ENCODE results near the gene PTTG1IP2. TPM values are rescaled to one million over a fixed set of nuclear protein-coding genes. Genes with fewer than 3 reads are reported as not detected.

PTTG1IP2 gene
- polyA plus RNA-seq, 1 donor from 2014 or later = not detected

- no peaks in the 10 kb centered on the region for H3K27me3 Mint-ChIP-seq
- H3K4me1 Mint-ChIP-seq = peaks cover 0 to 1% (median 0%) of the 10 kb centered on the region in 3 donors
- peaks cover 0 to 3% (median 0%) of the 10 kb centered on the region in 3 donors for H3K9me3 Mint-ChIP-seq
- no peak overlapping the region for H3K27ac Mint-ChIP-seq
- no peak overlapping the region for H3K4me3 Mint-ChIP-seq
- H3K36me3 Mint-ChIP-seq = peaks cover 1% of the 10 kb centered on the region
These were observed 33.9 kb downstream of the PTTG1IP2 start for GRCh38 chr7:90503367-90503766.

GRCh38 chr7:90507692-90508091 is 38.3 kb downstream of the PTTG1IP2 start:
- Mint-ChIP-seq H3K36me3 (peaks cover 1% of the 10 kb centered on the region), H3K9me3 (no peaks in the 10 kb centered on the region), H3K27ac (no peak overlapping the region), H3K4me1 (no peaks in the 10 kb centered on the region), H3K27me3 (peaks cover 1% of the 10 kb centered on the region), H3K4me3 (no peak overlapping the region)

GRCh38 chr7:90511776-90512175 is 42.3 kb downstream of the PTTG1IP2 start:
- Mint-ChIP-seq H3K27ac (no peak overlapping the region), H3K27me3 (peaks cover 1% of the 10 kb centered on the region), H3K4me3 (no peak overlapping the region), H3K36me3 (no peaks in the 10 kb centered on the region), H3K4me1 (no peaks in the 10 kb centered on the region), H3K9me3 (no peaks in the 10 kb centered on the region)

- Mint-ChIP-seq H3K9me3 (no peaks in the 10 kb centered on the region), H3K4me1 (no peaks in the 10 kb centered on the region)
These were observed 43.4 kb downstream of the PTTG1IP2 start for GRCh38 chr7:90512821-90513254.

GRCh38 chr7:90516257-90516656 is 46.8 kb downstream of the PTTG1IP2 start:
- Mint-ChIP-seq H3K4me1 (no peaks in the 10 kb centered on the region), H3K36me3 (no peaks in the 10 kb centered on the region), H3K4me3 (no peak overlapping the region), H3K27me3 (peaks cover 2% of the 10 kb centered on the region), H3K9me3 (no peaks in the 10 kb centered on the region), H3K27ac (no peak overlapping the region)

More at GRCh38 chr7:90512821-90513254, 43.4 kb downstream of the PTTG1IP2 start:
- H3K27me3 Mint-ChIP-seq = peaks cover 1% of the 10 kb centered on the region
- H3K27ac Mint-ChIP-seq = no peak overlapping the region
- no peaks in the 10 kb centered on the region for H3K36me3 Mint-ChIP-seq
- H3K4me3 Mint-ChIP-seq = no peak overlapping the region

GRCh38 chr7:90518630-90519029 is 49.2 kb downstream of the PTTG1IP2 start:
- Mint-ChIP-seq H3K9me3 (no peaks in the 10 kb centered on the region), H3K27me3 (peaks cover 2% of the 10 kb centered on the region), H3K27ac (no peak overlapping the region), H3K4me3 (no peak overlapping the region), H3K36me3 (no peaks in the 10 kb centered on the region), H3K4me1 (no peaks in the 10 kb centered on the region)

GRCh38 chr7:90520484-90520883 is 51.0 kb downstream of the PTTG1IP2 start:
- no peaks in the 10 kb centered on the region for H3K36me3 Mint-ChIP-seq
- peaks cover 0 to 5% (median 0%) of the 10 kb centered on the region in 3 donors for H3K9me3 Mint-ChIP-seq
- no peak overlapping the region for H3K27ac Mint-ChIP-seq

GRCh38 chr7:90530263-90530662 is 60.8 kb downstream of the PTTG1IP2 start:
- Mint-ChIP-seq H3K27me3 (peaks cover 7% of the 10 kb centered on the region), H3K36me3 (no peaks in the 10 kb centered on the region), H3K4me1 (no peaks in the 10 kb centered on the region), H3K27ac (no peak overlapping the region), H3K9me3 (peaks cover 0 to 3% (median 0%) of the 10 kb centered on the region in 3 donors), H3K4me3 (no peak overlapping the region)

More at GRCh38 chr7:90520484-90520883, 51.0 kb downstream of the PTTG1IP2 start:
- Mint-ChIP-seq H3K27me3 (peaks cover 2% of the 10 kb centered on the region), H3K4me3 (no peak overlapping the region), H3K4me1 (no peaks in the 10 kb centered on the region)

- Mint-ChIP-seq H3K27ac (no peak overlapping the region), H3K4me1 (peaks cover 3 to 8% (median 6%) of the 10 kb centered on the region in 3 donors), H3K36me3 (no peaks in the 10 kb centered on the region), H3K27me3 (peaks cover 5% of the 10 kb centered on the region), H3K4me3 (no peak overlapping the region), H3K9me3 (peaks cover 0 to 3% (median 0%) of the 10 kb centered on the region in 3 donors)
These were observed 62.9 kb downstream of the PTTG1IP2 start for GRCh38 chr7:90532231-90532929.

GRCh38 chr7:90536449-90536848 is 67.0 kb downstream of the PTTG1IP2 start:
- Mint-ChIP-seq H3K36me3 (no peaks in the 10 kb centered on the region), H3K27ac (no peak overlapping the region)

GRCh38 chr7:90538405-90538804 is 69.0 kb downstream of the PTTG1IP2 start:
- no peaks in the 10 kb centered on the region for H3K27me3 Mint-ChIP-seq
- no peaks in the 10 kb centered on the region for H3K36me3 Mint-ChIP-seq
- H3K4me3 Mint-ChIP-seq = no peak overlapping the region
- H3K4me1 Mint-ChIP-seq = peaks cover 3 to 9% (median 8%) of the 10 kb centered on the region in 3 donors
- H3K27ac Mint-ChIP-seq = no peak overlapping the region
- H3K9me3 Mint-ChIP-seq = no peaks in the 10 kb centered on the region

More at GRCh38 chr7:90536449-90536848, 67.0 kb downstream of the PTTG1IP2 start:
- no peaks in the 10 kb centered on the region for H3K9me3 Mint-ChIP-seq
- peaks cover 3% of the 10 kb centered on the region for H3K27me3 Mint-ChIP-seq
- peaks cover 3 to 9% (median 8%) of the 10 kb centered on the region in 3 donors for H3K4me1 Mint-ChIP-seq
- peak overlapping the region in 1 of 4 donors; percentile 3 for H3K4me3 Mint-ChIP-seq

- H3K36me3 Mint-ChIP-seq = no peaks in the 10 kb centered on the region
- peaks cover 3 to 9% (median 8%) of the 10 kb centered on the region in 3 donors for H3K4me1 Mint-ChIP-seq
- no peak overlapping the region for H3K4me3 Mint-ChIP-seq
- H3K27ac Mint-ChIP-seq = no peak overlapping the region
- H3K27me3 Mint-ChIP-seq = no peaks in the 10 kb centered on the region
- no peaks in the 10 kb centered on the region for H3K9me3 Mint-ChIP-seq
These were observed 71.0 kb downstream of the PTTG1IP2 start for GRCh38 chr7:90540406-90540805.

GRCh38 chr7:90551036-90551435 is 81.6 kb downstream of the PTTG1IP2 start:
- Mint-ChIP-seq H3K4me1 (peaks cover 0 to 8% (median 8%) of the 10 kb centered on the region in 3 donors), H3K4me3 (no peak overlapping the region), H3K27me3 (no peaks in the 10 kb centered on the region), H3K36me3 (peaks cover 2% of the 10 kb centered on the region), H3K27ac (no peak overlapping the region), H3K9me3 (no peaks in the 10 kb centered on the region)

GRCh38 chr7:90552521-90552920 is 83.1 kb downstream of the PTTG1IP2 start:
- Mint-ChIP-seq H3K4me3 (no peak overlapping the region), H3K9me3 (no peaks in the 10 kb centered on the region), H3K4me1 (peaks cover 0 to 6% (median 4%) of the 10 kb centered on the region in 3 donors)

GRCh38 chr7:90560730-90561129 is 91.3 kb downstream of the PTTG1IP2 start:
- peaks cover 1% of the 10 kb centered on the region for H3K27me3 Mint-ChIP-seq
- peaks cover 0 to 1% (median 0%) of the 10 kb centered on the region in 3 donors for H3K9me3 Mint-ChIP-seq
- peaks cover 3% of the 10 kb centered on the region for H3K36me3 Mint-ChIP-seq
- no peak overlapping the region for H3K4me3 Mint-ChIP-seq
- H3K4me1 Mint-ChIP-seq = no peaks in the 10 kb centered on the region
- no peak overlapping the region for H3K27ac Mint-ChIP-seq

More at GRCh38 chr7:90552521-90552920, 83.1 kb downstream of the PTTG1IP2 start:
- Mint-ChIP-seq H3K27ac (no peak overlapping the region), H3K27me3 (no peaks in the 10 kb centered on the region), H3K36me3 (no peaks in the 10 kb centered on the region)

All from IgD-negative memory B cell (primary cell).